Measurements from ENCODE around the gene CALR.

GRCh38 chr19:12913011-12913561, 25.3 kb upstream of the CALR start:
- TF ChIP-seq CTCF (optimal IDR thresholded peaks at IDR 0.05 in 1 of 3, IDR thresholded peaks at IDR 0.05 in 1 of 3, conservative IDR thresholded peaks at IDR 0.05 in 1 of 3; ENCODE audit: extremely low read depth in 1 of 3, insufficient read depth in 2 of 3, low read length in 3 of 3) (no peak), EZH2 (IDR thresholded peaks at IDR 0.05; ENCODE audit: low read length) (no peak)

Data from keratinocyte (primary cell).